Measurements from ENCODE around the gene BRINP1. TPM values are rescaled to one million over a fixed set of nuclear protein-coding genes. Genes with fewer than 3 reads are reported as not detected.

Gene BRINP1
- total and polyA plus RNA-seq, 2 experiments from 2014 or later: 13.4 to 33.5 TPM

- peaks cover 23% of the 10 kb centered on the region for H3K36me3 Mint-ChIP-seq (ENCODE audit: low read depth)
Measured at GRCh38 chr9:119310741-119311140, 58.5 kb downstream of the BRINP1 start.

GRCh38 chr9:119307471-119307870 is 61.8 kb downstream of the BRINP1 start:
- H3K4me3 ChIP-seq: no peak overlapping the region

More at GRCh38 chr9:119310741-119311140, 58.5 kb downstream of the BRINP1 start:
- no peak overlapping the region for H3K4me3 ChIP-seq
- H4K20me1 ChIP-seq (replicated peaks; ENCODE audit: insufficient read depth): 0 out of 2 replicates have a peak, but pooled peaks cover 3% of the 10 kb centered on the region
- H3K27ac ChIP-seq (ENCODE audit: low read depth): no peak overlapping the region
- ATAC-seq (no peak), DNase-seq (ENCODE audit: low spot score) (no peak)
- no peak overlapping the region for H2AFZ ChIP-seq
- no peak for TF ChIP-seq STAT1 (IDR thresholded peaks at IDR 0.05; ENCODE audit: unreplicated experiment)
- TF ChIP-seq, protein P1, sequence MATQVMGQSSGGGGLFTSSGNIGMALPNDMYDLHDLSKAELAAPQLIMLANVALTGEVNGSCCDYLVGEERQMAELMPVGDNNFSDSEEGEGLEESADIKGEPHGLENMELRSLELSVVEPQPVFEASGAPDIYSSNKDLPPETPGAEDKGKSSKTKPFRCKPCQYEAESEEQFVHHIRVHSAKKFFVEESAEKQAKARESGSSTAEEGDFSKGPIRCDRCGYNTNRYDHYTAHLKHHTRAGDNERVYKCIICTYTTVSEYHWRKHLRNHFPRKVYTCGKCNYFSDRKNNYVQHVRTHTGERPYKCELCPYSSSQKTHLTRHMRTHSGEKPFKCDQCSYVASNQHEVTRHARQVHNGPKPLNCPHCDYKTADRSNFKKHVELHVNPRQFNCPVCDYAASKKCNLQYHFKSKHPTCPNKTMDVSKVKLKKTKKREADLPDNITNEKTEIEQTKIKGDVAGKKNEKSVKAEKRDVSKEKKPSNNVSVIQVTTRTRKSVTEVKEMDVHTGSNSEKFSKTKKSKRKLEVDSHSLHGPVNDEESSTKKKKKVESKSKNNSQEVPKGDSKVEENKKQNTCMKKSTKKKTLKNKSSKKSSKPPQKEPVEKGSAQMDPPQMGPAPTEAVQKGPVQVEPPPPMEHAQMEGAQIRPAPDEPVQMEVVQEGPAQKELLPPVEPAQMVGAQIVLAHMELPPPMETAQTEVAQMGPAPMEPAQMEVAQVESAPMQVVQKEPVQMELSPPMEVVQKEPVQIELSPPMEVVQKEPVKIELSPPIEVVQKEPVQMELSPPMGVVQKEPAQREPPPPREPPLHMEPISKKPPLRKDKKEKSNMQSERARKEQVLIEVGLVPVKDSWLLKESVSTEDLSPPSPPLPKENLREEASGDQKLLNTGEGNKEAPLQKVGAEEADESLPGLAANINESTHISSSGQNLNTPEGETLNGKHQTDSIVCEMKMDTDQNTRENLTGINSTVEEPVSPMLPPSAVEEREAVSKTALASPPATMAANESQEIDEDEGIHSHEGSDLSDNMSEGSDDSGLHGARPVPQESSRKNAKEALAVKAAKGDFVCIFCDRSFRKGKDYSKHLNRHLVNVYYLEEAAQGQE (IDR thresholded peaks at IDR 0.05; ENCODE audit: unreplicated experiment): no peak
- no peak for TF ChIP-seq NANOG (IDR thresholded peaks at IDR 0.05; ENCODE audit: borderline replicate concordance)
- no peak for TF ChIP-seq JUNB (IDR thresholded peaks at IDR 0.05; ENCODE audit: unreplicated experiment)
- no peak for TF ChIP-seq EZH2phosphoT487 (IDR thresholded peaks at IDR 0.05; ENCODE audit: unreplicated experiment)
- TF ChIP-seq ETS1 (IDR thresholded peaks at IDR 0.05): no peak
- no peak for TF ChIP-seq ZNF114 (CRISPR knock-in tag; IDR thresholded peaks at IDR 0.05)
- peaks cover 12% of the 10 kb centered on the region for H3K4me1 Mint-ChIP-seq
- H3K4me3 Mint-ChIP-seq: no peak overlapping the region
- 0 out of 2 replicates have a peak, but pooled peaks cover 3% of the 10 kb centered on the region for H3K4me1 ChIP-seq (ENCODE audit: insufficient read depth)
- peaks cover 3% of the 10 kb centered on the region; the same call in 1 of the 2 replicates for H3K79me2 ChIP-seq (replicated peaks; ENCODE audit: insufficient read depth)
- no peaks in the 10 kb centered on the region for H3F3A ChIP-seq (replicated peaks; ENCODE audit: low read depth)
- H3K27ac Mint-ChIP-seq: no peak overlapping the region
- no peaks in the 10 kb centered on the region for H3K9me3 Mint-ChIP-seq
- H3K36me3 ChIP-seq (ENCODE audit: insufficient read depth): 0 out of 2 replicates have a peak, but pooled peaks cover 4% of the 10 kb centered on the region
- H3K27me3 Mint-ChIP-seq (ENCODE audit: insufficient read depth, low read depth, poor library complexity): no peaks in the 10 kb centered on the region
- H3K27me3 ChIP-seq (ENCODE audit: insufficient read depth): no peaks in the 10 kb centered on the region
- no peak overlapping the region for H3K4me2 ChIP-seq
- no peaks in the 10 kb centered on the region; the same call in none of the 2 replicates for H3K9me2 ChIP-seq (ENCODE audit: insufficient read depth)

More at GRCh38 chr9:119307471-119307870, 61.8 kb downstream of the BRINP1 start:
- Histone ChIP-seq H3F3A (replicated peaks; ENCODE audit: low read depth) (no peaks in the 10 kb centered on the region), H3K4me2 (no peak overlapping the region), H3K79me2 (replicated peaks; ENCODE audit: insufficient read depth) (peaks cover 3% of the 10 kb centered on the region; the same call in 1 of the 2 replicates), H3K27me3 (ENCODE audit: insufficient read depth) (no peaks in the 10 kb centered on the region), H3K27ac (ENCODE audit: low read depth) (no peak overlapping the region), H3K36me3 (ENCODE audit: insufficient read depth) (0 out of 2 replicates have a peak, but pooled peaks cover 4% of the 10 kb centered on the region), H3K9me2 (ENCODE audit: insufficient read depth) (no peaks in the 10 kb centered on the region; the same call in 1 of the 2 replicates), H4K20me1 (replicated peaks; ENCODE audit: insufficient read depth) (no peaks in the 10 kb centered on the region), H3K4me1 (ENCODE audit: insufficient read depth) (peaks cover 28% of the 10 kb centered on the region), H2AFZ (no peak overlapping the region)
- no peak overlapping the region for H3K27ac Mint-ChIP-seq
- TF ChIP-seq ZNF114 (CRISPR knock-in tag; IDR thresholded peaks at IDR 0.05) (no peak), EZH2 (IDR thresholded peaks at IDR 0.05; ENCODE audit: low read depth, unreplicated experiment) (no peak)
- ATAC-seq: no peak
- H3K4me3 Mint-ChIP-seq: no peak overlapping the region
- DNase-seq (ENCODE audit: low spot score): no peak
- H3K4me1 Mint-ChIP-seq: peaks cover 34% of the 10 kb centered on the region
- no peaks in the 10 kb centered on the region for H3K9me3 Mint-ChIP-seq
- no peaks in the 10 kb centered on the region for H3K27me3 Mint-ChIP-seq (ENCODE audit: insufficient read depth, low read depth, poor library complexity)
- H3K36me3 Mint-ChIP-seq (ENCODE audit: low read depth): peaks cover 18% of the 10 kb centered on the region
